CD14-positive monocyte (primary cell): ENCODE data around the gene UFSP2. TPM values are rescaled to one million over a fixed set of nuclear protein-coding genes. Genes with fewer than 3 reads are reported as not detected.

Experiments
- DNase-seq, 3 donors: peaks; one replicate each; pipeline ENCODE4 v3.0.0-alpha.2; 2011 to 2022
- H2AFZ ChIP-seq: 2 replicates; pipeline ENCODE4 v1.6.0; 2012; ENCODE audit warnings: mild to moderate bottlenecking, low read depth, low read length, inconsistent platforms; ENCODE audit not compliant: insufficient read depth, poor library complexity, severe bottlenecking
- H3K27ac ChIP-seq, 2 donors: 1 replicate in 1 of 2; 2 replicates in 1 of 2; pipeline ENCODE4 v1.5.1; 2012 to 2013; ENCODE audit warnings: low read length in 2 of 2, control low read depth in 1 of 2, inconsistent platforms in 1 of 2, low read depth in 1 of 2, mild to moderate bottlenecking in 1 of 2
- H3K27me3 ChIP-seq, 2 donors: one replicate each; pipeline versions ENCODE4 v1.6.0 to v1.6.1; 2011 to 2013; ENCODE audit warnings: low read length in 2 of 2; ENCODE audit not compliant: control insufficient read depth in 2 of 2, insufficient read depth in 2 of 2
- H3K36me3 ChIP-seq, 2 donors: replicated peaks in 1 of 2; 1 replicate in 1 of 2; 2 replicates in 1 of 2; pipeline versions ENCODE4 v1.5.1 to v1.6.1; 2012 to 2013; ENCODE audit warnings: low read length in 2 of 2, control low read depth in 1 of 2, inconsistent platforms in 1 of 2, mild to moderate bottlenecking in 1 of 2; ENCODE audit not compliant: insufficient read depth in 2 of 2, control insufficient read depth in 1 of 2
- H3K4me1 ChIP-seq, 2 donors: 1 replicate in 1 of 2; 2 replicates in 1 of 2; pipeline versions ENCODE4 v1.5.1 to v1.6.1; 2012 to 2013; ENCODE audit warnings: low read length in 2 of 2, control low read depth in 1 of 2, inconsistent platforms in 1 of 2, mild to moderate bottlenecking in 1 of 2, moderate library complexity in 1 of 2; ENCODE audit not compliant: insufficient read depth in 2 of 2, control insufficient read depth in 1 of 2
- H3K4me2 ChIP-seq: replicated peaks from 2 replicates; pipeline ENCODE3; 2012; ENCODE audit warnings: low read length, moderate library complexity, mild to moderate bottlenecking; ENCODE audit not compliant: poor library complexity, severe bottlenecking; ENCODE audit errors: extremely low read depth
- H3K4me3 ChIP-seq, 3 experiments: fragments of 200-600 bp in 1 of 3; sonication (generic) in 1 of 3; replicated peaks in 1 of 3; 1 replicate in 2 of 3; 2 replicates in 1 of 3; pipeline ENCODE4 v1.5.1; 2011 to 2013; ENCODE audit warnings: low read length in 3 of 3, mild to moderate bottlenecking in 3 of 3, control low read depth in 2 of 3, low read depth in 2 of 3, inconsistent platforms in 1 of 3, moderate library complexity in 1 of 3
- H3K79me2 ChIP-seq: 2 replicates; pipeline ENCODE4 v1.6.0; 2012; ENCODE audit warnings: mild to moderate bottlenecking, control low read depth, inconsistent platforms, low read length, moderate library complexity; ENCODE audit not compliant: insufficient read depth
- H3K9ac ChIP-seq: 2 replicates; pipeline ENCODE4 v1.6.0; 2017; ENCODE audit warnings: low read length, mild to moderate bottlenecking; ENCODE audit not compliant: insufficient read depth, poor library complexity, severe bottlenecking
- H3K9me3 ChIP-seq, 2 donors: replicated peaks in 1 of 2; 1 replicate in 1 of 2; 2 replicates in 1 of 2; pipeline versions ENCODE4 v1.5.1 to v1.6.1; 2012 to 2013; ENCODE audit warnings: low read length in 2 of 2, control low read depth in 1 of 2; ENCODE audit not compliant: control insufficient read depth in 1 of 2, insufficient read depth in 1 of 2
- H4K20me1 ChIP-seq: 2 replicates; pipeline ENCODE4 v1.6.0; 2012; ENCODE audit warnings: mild to moderate bottlenecking, low read length, control low read depth, moderate library complexity; ENCODE audit not compliant: insufficient read depth
- H3K27ac Mint-ChIP-seq, 7 donors: one replicate each; pipeline ENCODE4 v1.8.0; 2020; ENCODE audit warnings: mild to moderate bottlenecking in 7 of 7, mixed read lengths in 7 of 7, moderate library complexity in 6 of 7, inconsistent platforms in 2 of 7
- H3K27me3 Mint-ChIP-seq, 3 donors: one replicate each; pipeline ENCODE4 v1.8.0; 2021 to 2022; ENCODE audit warnings: low read depth in 3 of 3, mild to moderate bottlenecking in 3 of 3, mixed read lengths in 3 of 3, moderate library complexity in 3 of 3, inconsistent platforms in 1 of 3
- H3K36me3 Mint-ChIP-seq, 2 donors: one replicate each; pipeline ENCODE4 v1.8.0; 2020; ENCODE audit warnings: mixed read lengths in 2 of 2, inconsistent platforms in 1 of 2, mild to moderate bottlenecking in 1 of 2
- H3K4me1 Mint-ChIP-seq: one replicate; pipeline ENCODE4 v1.8.0; 2020; ENCODE audit warnings: mild to moderate bottlenecking, mixed read lengths
- H3K4me3 Mint-ChIP-seq, 2 donors: one replicate each; pipeline ENCODE4 v1.8.0; 2020; ENCODE audit warnings: mild to moderate bottlenecking in 2 of 2, mixed read lengths in 2 of 2, moderate library complexity in 1 of 2
- H3K9me3 Mint-ChIP-seq, 7 donors: one replicate each; pipeline ENCODE4 v1.8.0; 2020 to 2022; ENCODE audit warnings: mixed read lengths in 7 of 7, mild to moderate bottlenecking in 6 of 7, moderate library complexity in 6 of 7, inconsistent platforms in 2 of 7
- WGBS: methylation state at CpG from one replicate; pipeline ENCODE4 v1.1.5; 2013; ENCODE audit warnings: missing lambda C conversion rate; ENCODE audit not compliant: insufficient coverage; 5-methylcytosine and 5-hydroxymethylcytosine counted together
- intact Hi-C, 2 donors: fragments of 100-400 bp; cut with micrococcal nuclease; formaldehyde crosslinking; loops; one replicate each; pipeline versions ENCODE4 v1.15.0 to v1.15.1; 2023
- polyA plus RNA-seq, 3 donors: library from polyadenylated mRNA; depleted of rRNA in 1 of 3; unstranded in 2 of 3; stranded (reverse) in 1 of 3; fragments of 300-500 nt in 2 of 3; fragments of >200 nt in 1 of 3; fragmentation: Illumina TruSeq in 2 of 3; gene quantifications; 1 replicate in 2 of 3; 2 replicates in 1 of 3; pipeline ENCODE4 v1.2.3, GENCODE V29; 2012 to 2021
- TF ChIP-seq, protein P1 (sequence below): fragments of 200-600 bp; IDR thresholded peaks from one replicate; pipeline ENCODE4 v1.8.0; 2022; ENCODE audit warnings: antibody characterized with exemption, mild to moderate bottlenecking

UFSP2 gene
- polyA plus RNA-seq, 3 donors = 6.8 to 23.5 (median 13.8) TPM

- intact Hi-C loops = no loop called here
- Histone ChIP-seq H2AFZ (no peak overlapping the region), H3K27me3 (peaks cover 0 to 8% of the 10 kb centered on the region in 2 donors), H3K9me3 (no peaks in the 10 kb centered on the region), H3K4me2 (no peak overlapping the region), H3K27ac (no peak overlapping the region), H4K20me1 (no peaks in the 10 kb centered on the region), H3K36me3 (peaks cover 33 to 50% of the 10 kb centered on the region in 2 donors), H3K79me2 (no peaks in the 10 kb centered on the region), H3K4me3 (no peak overlapping the region), H3K4me1 (peaks cover 17 to 19% of the 10 kb centered on the region in 2 donors), H3K9ac (no peak overlapping the region)
- TF ChIP-seq, protein P1, sequence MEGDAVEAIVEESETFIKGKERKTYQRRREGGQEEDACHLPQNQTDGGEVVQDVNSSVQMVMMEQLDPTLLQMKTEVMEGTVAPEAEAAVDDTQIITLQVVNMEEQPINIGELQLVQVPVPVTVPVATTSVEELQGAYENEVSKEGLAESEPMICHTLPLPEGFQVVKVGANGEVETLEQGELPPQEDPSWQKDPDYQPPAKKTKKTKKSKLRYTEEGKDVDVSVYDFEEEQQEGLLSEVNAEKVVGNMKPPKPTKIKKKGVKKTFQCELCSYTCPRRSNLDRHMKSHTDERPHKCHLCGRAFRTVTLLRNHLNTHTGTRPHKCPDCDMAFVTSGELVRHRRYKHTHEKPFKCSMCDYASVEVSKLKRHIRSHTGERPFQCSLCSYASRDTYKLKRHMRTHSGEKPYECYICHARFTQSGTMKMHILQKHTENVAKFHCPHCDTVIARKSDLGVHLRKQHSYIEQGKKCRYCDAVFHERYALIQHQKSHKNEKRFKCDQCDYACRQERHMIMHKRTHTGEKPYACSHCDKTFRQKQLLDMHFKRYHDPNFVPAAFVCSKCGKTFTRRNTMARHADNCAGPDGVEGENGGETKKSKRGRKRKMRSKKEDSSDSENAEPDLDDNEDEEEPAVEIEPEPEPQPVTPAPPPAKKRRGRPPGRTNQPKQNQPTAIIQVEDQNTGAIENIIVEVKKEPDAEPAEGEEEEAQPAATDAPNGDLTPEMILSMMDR = no peak
- H3K4me3 Mint-ChIP-seq = no peak overlapping the region
- H3K27ac Mint-ChIP-seq = no peak overlapping the region
- no CpG with 5 or more reads among the region's 8 CpGs for WGBS
- peaks cover 5 to 9% (median 6%) of the 10 kb centered on the region in 3 donors for H3K27me3 Mint-ChIP-seq
- H3K9me3 Mint-ChIP-seq = no peaks in the 10 kb centered on the region
- peaks cover 41 to 63% of the 10 kb centered on the region in 2 donors for H3K36me3 Mint-ChIP-seq
- DNase-seq = no peak
- peaks cover 17% of the 10 kb centered on the region for H3K4me1 Mint-ChIP-seq
Measured at GRCh38 chr4:185399466-185399865, 26.3 kb downstream of the UFSP2 start.

DNA sequence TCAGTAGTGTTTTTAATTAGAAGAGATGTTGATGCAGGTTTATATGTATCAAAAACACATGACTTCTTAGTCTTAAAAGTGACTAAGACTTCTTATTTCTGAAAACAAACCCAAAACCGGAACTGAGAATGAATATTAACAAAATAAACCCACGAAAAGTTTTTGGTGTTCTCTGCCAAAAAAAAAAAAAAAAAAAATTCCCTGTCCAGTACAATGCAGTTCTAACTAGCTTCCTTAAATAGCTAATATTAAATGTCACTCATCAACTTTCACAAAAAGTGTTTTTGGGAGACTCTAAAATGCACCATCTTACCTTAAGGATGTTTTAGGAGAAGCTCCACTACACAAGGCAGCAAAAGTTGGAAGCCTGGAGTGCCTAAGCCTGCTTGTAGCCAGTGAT, 27.1 kb downstream of the UFSP2 start:
- Histone ChIP-seq H2AFZ (no peak overlapping the region), H3K9ac (no peak overlapping the region), H4K20me1 (no peaks in the 10 kb centered on the region), H3K36me3 (peaks cover 33 to 49% of the 10 kb centered on the region in 2 donors), H3K4me3 (no peak overlapping the region), H3K27me3 (peaks cover 0 to 8% of the 10 kb centered on the region in 2 donors), H3K79me2 (no peaks in the 10 kb centered on the region), H3K27ac (no peak overlapping the region), H3K9me3 (no peaks in the 10 kb centered on the region), H3K4me2 (no peak overlapping the region), H3K4me1 (peaks cover 17 to 19% of the 10 kb centered on the region in 2 donors)
- Mint-ChIP-seq H3K27ac (no peak overlapping the region), H3K36me3 (peaks cover 38 to 56% of the 10 kb centered on the region in 2 donors), H3K27me3 (peaks cover 9 to 10% (median 10%) of the 10 kb centered on the region in 3 donors), H3K9me3 (no peaks in the 10 kb centered on the region), H3K4me3 (no peak overlapping the region), H3K4me1 (peaks cover 18% of the 10 kb centered on the region)
- no CpG with 5 or more reads among the region's 2 CpGs for WGBS
- DNase-seq = peak in 2 of 3 donors; percentile 7 to 30
- intact Hi-C loops = no loop called here
- TF ChIP-seq, protein P1 = no peak
